Epithelial cell of proximal tubule (primary cell): ENCODE results near the gene BTBD19. TPM values are rescaled to one million over a fixed set of nuclear protein-coding genes. Genes with fewer than 3 reads are reported as not detected.

ENCODE experiments used
- DNase-seq: peaks from one replicate; pipeline ENCODE4 v3.0.0-alpha.2; 2011; ENCODE audit warnings: low read depth
- H3K4me3 ChIP-seq: 2 replicates; pipeline ENCODE4 v1.5.1; 2011; ENCODE audit warnings: low read depth, mild to moderate bottlenecking, low read length
- total RNA-seq: library from RNA; depleted of rRNA; stranded (reverse); fragments of >200 nt; gene quantifications from 2 replicates; pipeline ENCODE4 v1.2.3, GENCODE V29; 2015
- TF ChIP-seq, protein P1 (sequence below): conservative IDR thresholded peaks from 2 replicates; pipeline ENCODE4 v1.5.1; 2012; ENCODE audit warnings: low read depth, mild to moderate bottlenecking, low read length

BTBD19 gene
- total RNA-seq, 1 donor from 2014 or later: 0.29 TPM

DNA sequence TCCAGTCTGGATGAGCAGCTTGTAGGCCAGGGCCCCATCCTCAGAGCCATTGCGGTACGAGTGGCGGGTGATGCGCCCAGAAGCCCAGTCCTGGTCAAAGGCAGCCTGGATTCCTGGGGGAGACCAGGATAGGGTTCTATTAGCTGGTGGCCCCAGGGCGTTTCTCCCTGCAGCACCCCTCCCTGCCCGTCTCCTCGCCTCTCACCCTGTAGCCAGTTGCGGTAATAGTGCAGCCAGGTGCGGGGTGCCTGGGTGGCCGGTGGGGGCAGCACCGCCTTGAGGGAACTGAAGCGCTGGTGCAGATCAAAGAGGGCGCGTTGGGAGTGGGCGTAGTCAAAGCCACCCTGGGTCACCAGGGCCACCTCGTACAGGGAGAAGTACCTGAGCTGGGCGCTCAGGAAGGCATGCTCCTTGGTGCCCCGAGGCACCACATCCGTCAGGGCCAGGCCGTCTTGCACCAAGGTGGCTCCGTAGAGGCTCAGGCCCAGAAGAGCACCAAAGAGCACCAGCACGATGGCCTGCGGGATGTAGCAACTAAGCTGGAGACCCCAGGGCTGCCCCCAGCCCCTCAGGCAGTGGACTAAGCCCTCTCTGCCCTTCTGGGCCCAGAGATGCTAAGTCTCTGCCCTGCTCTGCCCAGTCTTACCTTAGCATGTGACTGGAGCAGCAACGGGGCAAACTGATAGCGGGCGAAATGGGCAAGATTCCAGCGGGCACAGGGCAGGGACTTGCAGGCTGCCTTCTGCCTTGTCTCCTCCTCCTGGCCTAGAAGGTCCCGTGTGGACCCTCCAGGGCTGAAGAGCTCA, 19.1 kb downstream of the BTBD19 start:
- TF ChIP-seq, protein P1, sequence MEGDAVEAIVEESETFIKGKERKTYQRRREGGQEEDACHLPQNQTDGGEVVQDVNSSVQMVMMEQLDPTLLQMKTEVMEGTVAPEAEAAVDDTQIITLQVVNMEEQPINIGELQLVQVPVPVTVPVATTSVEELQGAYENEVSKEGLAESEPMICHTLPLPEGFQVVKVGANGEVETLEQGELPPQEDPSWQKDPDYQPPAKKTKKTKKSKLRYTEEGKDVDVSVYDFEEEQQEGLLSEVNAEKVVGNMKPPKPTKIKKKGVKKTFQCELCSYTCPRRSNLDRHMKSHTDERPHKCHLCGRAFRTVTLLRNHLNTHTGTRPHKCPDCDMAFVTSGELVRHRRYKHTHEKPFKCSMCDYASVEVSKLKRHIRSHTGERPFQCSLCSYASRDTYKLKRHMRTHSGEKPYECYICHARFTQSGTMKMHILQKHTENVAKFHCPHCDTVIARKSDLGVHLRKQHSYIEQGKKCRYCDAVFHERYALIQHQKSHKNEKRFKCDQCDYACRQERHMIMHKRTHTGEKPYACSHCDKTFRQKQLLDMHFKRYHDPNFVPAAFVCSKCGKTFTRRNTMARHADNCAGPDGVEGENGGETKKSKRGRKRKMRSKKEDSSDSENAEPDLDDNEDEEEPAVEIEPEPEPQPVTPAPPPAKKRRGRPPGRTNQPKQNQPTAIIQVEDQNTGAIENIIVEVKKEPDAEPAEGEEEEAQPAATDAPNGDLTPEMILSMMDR: no peak
- no peak for DNase-seq

DNA sequence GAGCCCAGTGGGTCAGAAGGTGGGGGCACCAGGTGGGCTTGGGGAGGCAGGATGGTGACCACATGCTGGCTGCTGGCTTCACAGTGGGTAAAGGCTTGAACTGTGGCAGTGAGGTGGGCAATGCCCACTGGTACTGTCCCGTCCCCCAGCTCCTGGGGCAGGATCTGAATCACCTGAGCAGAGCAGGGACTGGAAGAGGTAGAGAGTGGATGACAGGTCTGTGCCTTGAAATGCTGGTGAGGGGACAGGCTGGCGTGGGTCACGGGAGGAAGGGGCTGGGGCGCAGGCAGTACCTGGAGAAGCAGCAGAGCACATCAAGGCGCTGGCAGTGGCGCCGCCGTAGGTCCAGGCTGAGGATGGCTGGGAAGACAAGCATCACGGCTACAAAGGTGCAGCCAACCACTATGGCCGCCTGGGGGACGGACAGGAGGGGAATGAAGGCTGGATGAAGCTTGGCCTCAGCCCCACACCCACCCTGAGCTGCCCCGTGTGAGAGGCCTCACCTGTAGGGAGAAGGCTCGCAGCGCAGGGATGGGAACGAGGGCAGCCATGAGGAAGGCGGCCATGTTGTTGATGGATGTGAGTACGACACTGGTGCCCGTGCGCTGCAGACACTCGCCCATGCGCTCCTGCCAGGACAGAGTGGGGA, 19.8 kb downstream of the BTBD19 start:
- H3K4me3 ChIP-seq: no peak overlapping the region
- no peak for DNase-seq
- TF ChIP-seq, protein P1: no peak

More for the DNA sequence above, 19.1 kb downstream of the BTBD19 start:
- H3K4me3 ChIP-seq: no peak overlapping the region

DNA sequence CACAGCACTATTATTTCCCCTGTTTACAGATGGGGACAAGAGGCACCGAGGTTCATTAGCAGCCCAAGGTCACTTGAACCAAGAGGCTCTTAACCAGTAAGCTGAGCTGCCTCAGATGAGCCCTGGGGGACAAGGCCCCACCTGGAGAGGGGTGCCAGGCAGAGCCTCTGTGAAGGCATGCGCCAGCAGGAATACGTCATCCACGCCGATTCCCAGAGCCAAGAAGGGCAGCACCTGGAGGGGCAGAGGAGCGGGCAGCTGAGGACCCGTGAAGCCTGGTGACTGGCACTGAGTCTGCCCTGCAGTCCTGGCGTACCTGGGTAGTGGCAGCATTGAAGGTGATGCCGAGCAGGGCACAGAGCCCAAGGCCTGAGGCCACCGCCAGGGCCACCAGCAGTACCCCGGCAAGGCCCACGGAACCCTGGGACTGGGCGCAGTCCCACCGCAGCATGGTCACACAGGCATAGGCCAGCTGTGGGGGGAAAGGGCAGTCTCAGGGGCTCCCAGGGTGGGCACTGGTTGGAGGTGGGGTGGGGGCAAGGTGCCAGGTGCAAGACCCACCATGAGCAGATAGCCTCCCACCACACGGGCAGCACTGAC, 20.6 kb downstream of the BTBD19 start:
- TF ChIP-seq, protein P1: no peak
- DNase-seq: no peak
- H3K4me3 ChIP-seq: no peak overlapping the region

DNA sequence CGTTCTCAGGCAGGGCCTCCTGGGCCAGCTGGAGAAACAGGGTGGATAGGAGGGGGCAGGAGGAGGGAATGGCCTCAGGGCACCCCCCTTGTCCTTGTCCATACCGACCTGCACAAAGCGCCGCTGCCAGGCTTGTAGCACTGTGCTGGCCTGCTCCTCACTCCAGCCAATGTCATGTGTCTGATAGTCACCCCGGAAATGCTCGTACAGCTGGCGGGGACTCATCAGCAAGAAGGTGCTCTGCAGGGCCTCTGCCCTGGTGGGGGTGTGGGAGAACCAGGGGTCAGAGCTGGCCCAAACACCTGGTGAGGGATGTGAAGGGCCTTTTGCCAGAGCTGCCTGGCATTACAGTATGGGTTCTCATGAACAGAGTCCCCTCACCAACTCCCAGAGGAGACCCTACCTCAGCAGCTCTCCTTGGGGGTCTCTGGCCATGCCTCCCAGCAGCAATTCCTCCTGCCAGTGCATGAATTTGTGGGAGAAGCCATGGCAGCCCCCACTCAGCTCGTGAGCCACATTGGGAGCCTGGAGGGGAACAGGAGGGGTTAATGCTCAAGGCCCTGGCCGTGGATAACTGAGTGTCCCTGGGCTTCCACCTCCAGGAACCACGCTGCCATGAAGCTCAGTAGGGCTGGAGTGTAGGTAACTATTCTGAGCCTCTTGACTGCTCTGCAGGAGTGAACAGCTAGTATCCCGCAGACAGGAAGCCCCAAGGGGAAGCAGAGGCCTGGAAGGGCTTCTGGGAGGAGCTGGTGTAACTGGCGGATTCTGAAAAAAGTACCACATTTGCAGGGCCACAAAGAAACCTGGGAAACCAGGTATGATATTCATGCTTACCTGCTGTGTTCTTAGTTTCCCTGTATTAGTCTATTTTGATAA, 21.4 kb downstream of the BTBD19 start:
- no peak for DNase-seq
- TF ChIP-seq, protein P1: no peak
- no peak overlapping the region for H3K4me3 ChIP-seq

DNA sequence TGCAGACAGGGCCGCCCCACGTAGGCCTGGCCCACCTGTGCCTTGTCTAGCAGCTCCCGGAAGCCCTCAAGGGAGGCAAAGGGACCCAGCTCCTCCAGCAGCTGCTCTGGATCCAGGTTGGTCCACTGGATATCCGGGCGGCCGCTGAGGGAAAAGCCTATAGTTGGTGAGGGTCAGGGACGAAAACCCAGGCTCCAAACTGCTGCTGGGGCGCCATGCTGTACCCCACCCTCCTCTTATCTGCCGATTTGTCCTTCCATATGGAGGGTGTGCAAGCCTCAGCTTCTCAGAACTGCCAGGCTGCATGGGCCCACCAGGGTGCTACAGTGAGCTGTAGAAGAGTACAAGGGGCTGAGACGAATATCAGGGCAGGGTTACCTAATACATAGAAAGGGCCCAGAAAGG, 22.6 kb downstream of the BTBD19 start:
- TF ChIP-seq, protein P1: no peak
- no peak for DNase-seq
- H3K4me3 ChIP-seq: no peak overlapping the region

DNA sequence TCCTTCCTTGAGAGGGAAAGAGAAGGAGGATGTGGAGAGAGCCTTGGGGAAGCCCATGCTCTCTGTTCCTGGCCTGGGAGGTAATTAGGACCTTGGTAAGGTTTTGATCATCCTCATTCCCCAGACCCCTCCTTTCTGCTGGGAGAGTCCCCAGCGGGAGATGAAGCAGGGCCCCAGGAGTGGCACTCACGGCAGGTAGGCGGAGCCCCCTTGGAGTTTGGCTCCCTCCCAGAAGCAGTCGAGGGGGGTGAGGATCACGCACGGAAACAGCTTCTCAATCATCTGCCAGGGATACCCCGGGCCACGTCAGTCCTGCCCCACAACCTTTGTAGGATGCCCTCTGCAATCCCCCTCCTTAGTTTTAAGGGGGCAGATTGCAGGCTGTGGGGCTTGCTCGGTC, 23.2 kb downstream of the BTBD19 start:
- no peak overlapping the region for H3K4me3 ChIP-seq
- TF ChIP-seq, protein P1: no peak
- DNase-seq: no peak
